Measurements from ENCODE around the gene FLNB.

GRCh38 chr3:57989646-57990045, 18.6 kb upstream of the FLNB start:
- TF ChIP-seq GABPA (IDR thresholded peaks at IDR 0.05; ENCODE audit: low read depth) (no peak), KAT2A (conservative IDR thresholded peaks at IDR 0.05; ENCODE audit: control insufficient read depth, low read depth, low read length) (no peak), POLR2A (IDR thresholded peaks at IDR 0.05; ENCODE audit: low read depth, low read length) (no peak), CTCF (IDR thresholded peaks at IDR 0.05 in 2 of 3, conservative IDR thresholded peaks at IDR 0.05 in 1 of 3; ENCODE audit: control insufficient read depth in 2 of 3, extremely low read depth in 1 of 3, insufficient read depth in 1 of 3, low read depth in 3 of 3, low read length in 3 of 3) (no peak), SREBF1 (IDR thresholded peaks at IDR 0.05; ENCODE audit: low read length) (no peak), BRCA1 (IDR thresholded peaks at IDR 0.05; ENCODE audit: low read depth, low read length) (no peak), CREM (IDR thresholded peaks at IDR 0.05; ENCODE audit: low read depth) (no peak), CHD4 (IDR thresholded peaks at IDR 0.05) (no peak), CEBPB (IDR thresholded peaks at IDR 0.05; ENCODE audit: borderline replicate concordance in 1 of 2, low read depth in 2 of 2, low read length in 2 of 2) (no peak)

Measured in GM12878 (cell line).